Natural killer cell (primary cell): Measurements from ENCODE around the gene PDZD11. TPM values are rescaled to one million over a fixed set of nuclear protein-coding genes. Genes with fewer than 3 reads are reported as not detected.

Source experiments
- ATAC-seq, 3 donors: fragments of 150-1000 bp in 2 of 3; fragments of 200-7000 bp in 1 of 3; cut with Tn5 transposase; 1 replicate in 1 of 3; 2 replicates in 2 of 3; pipeline ENCODE4 v1.10.0; 2021; ENCODE audit warnings: mild to moderate bottlenecking in 2 of 3, moderate library complexity in 2 of 3
- DNase-seq, 2 donors: peaks; one replicate each; pipeline versions ENCODE4 v3.0.0 to v3.0.0-alpha.2; 2013 to 2021; ENCODE audit warnings: mixed read lengths in 1 of 2
- H3K27ac ChIP-seq: one replicate; pipeline ENCODE4 v1.5.1; 2013; ENCODE audit warnings: mild to moderate bottlenecking, low read length
- H3K27me3 ChIP-seq: one replicate; pipeline ENCODE4 v1.6.1; 2013; ENCODE audit warnings: low read length; ENCODE audit not compliant: control insufficient read depth, insufficient read depth
- H3K36me3 ChIP-seq: one replicate; pipeline ENCODE4 v1.6.1; 2013; ENCODE audit warnings: low read length; ENCODE audit not compliant: control insufficient read depth, insufficient read depth
- H3K4me1 ChIP-seq: one replicate; pipeline ENCODE4 v1.6.1; 2013; ENCODE audit warnings: low read length; ENCODE audit not compliant: control insufficient read depth, insufficient read depth
- H3K4me3 ChIP-seq: one replicate; pipeline ENCODE4 v1.5.1; 2013; ENCODE audit warnings: low read length
- H3K9me3 ChIP-seq: one replicate; pipeline ENCODE4 v1.6.1; 2013; ENCODE audit warnings: low read length; ENCODE audit not compliant: control insufficient read depth, insufficient read depth
- H3K27ac Mint-ChIP-seq, 2 donors: one replicate each; pipeline ENCODE4 v1.8.0; 2022; ENCODE audit warnings: mild to moderate bottlenecking in 2 of 2, mixed read lengths in 2 of 2, moderate library complexity in 1 of 2
- H3K27me3 Mint-ChIP-seq, 2 donors: one replicate each; pipeline ENCODE4 v1.8.0; 2022; ENCODE audit warnings: low read depth in 2 of 2, mixed read lengths in 2 of 2
- H3K36me3 Mint-ChIP-seq: one replicate; pipeline ENCODE4 v1.8.0; 2022; ENCODE audit warnings: mixed read lengths
- H3K4me1 Mint-ChIP-seq, 2 donors: one replicate each; pipeline ENCODE4 v1.8.0; 2022; ENCODE audit warnings: mixed read lengths in 2 of 2
- H3K4me3 Mint-ChIP-seq: one replicate; pipeline ENCODE4 v1.8.0; 2022; ENCODE audit warnings: mild to moderate bottlenecking, moderate library complexity, mixed read lengths
- H3K9me3 Mint-ChIP-seq, 2 donors: one replicate each; pipeline ENCODE4 v1.8.0; 2022; ENCODE audit warnings: mixed read lengths in 2 of 2
- WGBS: methylation state at CpG from one replicate; pipeline ENCODE4 v1.1.7; 2013; ENCODE audit warnings: missing lambda C conversion rate; ENCODE audit not compliant: insufficient coverage; 5-methylcytosine and 5-hydroxymethylcytosine counted together
- intact Hi-C: fragments of 100-400 bp; cut with micrococcal nuclease; formaldehyde crosslinking; loops from one replicate; pipeline ENCODE4 v1.14.2; 2022
- total RNA-seq, 4 donors: library from RNA; stranded (reverse); fragments of 120-200 nt in 1 of 4; gene quantifications; one replicate each; pipeline versions ENCODE4 v1.2.3 to v1.2.4, GENCODE V29; 2013 to 2022
- TF ChIP-seq, protein P1 (sequence below): fragments of 200-600 bp; IDR thresholded peaks from one replicate; pipeline ENCODE4 v1.8.0; 2022; ENCODE audit warnings: antibody characterized with exemption

The PDZD11 gene
- total RNA-seq, 3 donors from 2014 or later (not counting 1 experiment from before 2014, with no cell fraction given) = 16.7 to 22.3 (median 17.0) TPM

GRCh38 chrX:70292788-70293187 lies 3.1 kb upstream of the PDZD11 start:
- no peak for DNase-seq
- no peaks in the 10 kb centered on the region for H3K27me3 ChIP-seq
- Mint-ChIP-seq H3K9me3 (no peaks in the 10 kb centered on the region), H3K4me1 (peaks cover 0 to 6% of the 10 kb centered on the region in 2 donors), H3K4me3 (no peak overlapping the region), H3K27ac (no peak overlapping the region), H3K27me3 (no peaks in the 10 kb centered on the region), H3K36me3 (no peaks in the 10 kb centered on the region)
- peaks cover 16% of the 10 kb centered on the region for H3K4me1 ChIP-seq
- intact Hi-C loops = no loop called here
- H3K9me3 ChIP-seq = no peaks in the 10 kb centered on the region
- no peak for ATAC-seq
- no peak overlapping the region for H3K4me3 ChIP-seq
- no peaks in the 10 kb centered on the region for H3K36me3 ChIP-seq
- H3K27ac ChIP-seq = no peak overlapping the region
- TF ChIP-seq, protein P1, sequence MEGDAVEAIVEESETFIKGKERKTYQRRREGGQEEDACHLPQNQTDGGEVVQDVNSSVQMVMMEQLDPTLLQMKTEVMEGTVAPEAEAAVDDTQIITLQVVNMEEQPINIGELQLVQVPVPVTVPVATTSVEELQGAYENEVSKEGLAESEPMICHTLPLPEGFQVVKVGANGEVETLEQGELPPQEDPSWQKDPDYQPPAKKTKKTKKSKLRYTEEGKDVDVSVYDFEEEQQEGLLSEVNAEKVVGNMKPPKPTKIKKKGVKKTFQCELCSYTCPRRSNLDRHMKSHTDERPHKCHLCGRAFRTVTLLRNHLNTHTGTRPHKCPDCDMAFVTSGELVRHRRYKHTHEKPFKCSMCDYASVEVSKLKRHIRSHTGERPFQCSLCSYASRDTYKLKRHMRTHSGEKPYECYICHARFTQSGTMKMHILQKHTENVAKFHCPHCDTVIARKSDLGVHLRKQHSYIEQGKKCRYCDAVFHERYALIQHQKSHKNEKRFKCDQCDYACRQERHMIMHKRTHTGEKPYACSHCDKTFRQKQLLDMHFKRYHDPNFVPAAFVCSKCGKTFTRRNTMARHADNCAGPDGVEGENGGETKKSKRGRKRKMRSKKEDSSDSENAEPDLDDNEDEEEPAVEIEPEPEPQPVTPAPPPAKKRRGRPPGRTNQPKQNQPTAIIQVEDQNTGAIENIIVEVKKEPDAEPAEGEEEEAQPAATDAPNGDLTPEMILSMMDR = no peak
- WGBS = no CpG with 5 or more reads among the region's 1 CpG

DNA sequence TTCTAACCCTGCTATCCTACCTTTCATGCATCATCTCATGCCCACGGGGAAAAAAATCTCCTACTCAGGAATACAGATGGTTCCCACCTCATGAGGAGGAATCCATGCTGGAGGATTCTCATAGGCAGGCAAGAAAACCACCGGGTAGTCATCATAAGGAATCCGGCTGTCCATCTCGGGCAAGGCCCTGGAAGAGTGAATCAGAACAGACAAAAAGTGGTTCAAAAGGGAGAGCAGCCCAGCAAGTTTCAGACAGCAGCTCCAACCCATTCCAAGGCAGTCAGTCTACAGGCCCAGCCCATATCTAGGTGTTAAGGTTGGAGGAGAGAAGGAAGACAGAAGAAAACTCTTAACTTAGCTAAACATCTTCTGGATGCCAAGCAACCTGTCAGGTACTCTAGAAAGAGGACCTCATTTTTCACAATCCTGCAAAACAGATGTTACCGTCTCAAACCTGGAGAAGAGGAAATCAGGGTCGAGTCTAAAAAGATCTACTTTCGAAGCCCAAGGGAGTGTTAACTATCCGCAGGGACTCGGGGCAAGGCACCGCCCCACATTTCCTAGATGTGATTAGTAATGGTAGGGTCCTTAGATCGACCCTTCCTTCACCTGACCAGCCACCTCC lies 447 bp downstream of the PDZD11 start:
- Histone ChIP-seq H3K9me3 (no peaks in the 10 kb centered on the region), H3K36me3 (peaks cover 6% of the 10 kb centered on the region), H3K27ac (peak overlapping the region; percentile 76), H3K27me3 (no peaks in the 10 kb centered on the region), H3K4me3 (peak overlapping the region; percentile 70), H3K4me1 (peaks cover 18% of the 10 kb centered on the region)
- no peaks in the 10 kb centered on the region for H3K27me3 Mint-ChIP-seq
- TF ChIP-seq, protein P1 = no peak
- peak overlapping the region; percentile 86 for H3K4me3 Mint-ChIP-seq
- no peak for ATAC-seq
- 39% methylated on average over 10 of the region's 11 CpGs for WGBS
- no peaks in the 10 kb centered on the region for H3K9me3 Mint-ChIP-seq
- H3K4me1 Mint-ChIP-seq = peaks cover 0 to 6% of the 10 kb centered on the region in 2 donors
- H3K36me3 Mint-ChIP-seq = no peaks in the 10 kb centered on the region
- intact Hi-C loops = no loop called here
- peak overlapping the region; percentile 72 to 86 for H3K27ac Mint-ChIP-seq
- DNase-seq = no peak

GRCh38 chrX:70281951-70282350 lies 7.8 kb downstream of the PDZD11 start, which contains the start of gene RAB41:
Gene RAB41, plus strand, starts transcription at chrX:70282172. Its CDS starts 46 bp downstream, at chrX:70282218.
- ATAC-seq = no peak
- Histone ChIP-seq H3K9me3 (no peaks in the 10 kb centered on the region), H3K36me3 (peaks cover 6% of the 10 kb centered on the region), H3K27ac (no peak within 1 kb of the TSS), H3K4me3 (no peak within 1 kb of the TSS), H3K4me1 (peaks cover 2% of the 10 kb centered on the region), H3K27me3 (no peaks in the 10 kb centered on the region)
- no peaks in the 10 kb centered on the region for H3K27me3 Mint-ChIP-seq
- no peak for DNase-seq
- no peaks in the 10 kb centered on the region for H3K4me1 Mint-ChIP-seq
- TF ChIP-seq, protein P1 = no peak
- H3K9me3 Mint-ChIP-seq = no peaks in the 10 kb centered on the region
- no peak within 1 kb of the TSS for H3K27ac Mint-ChIP-seq
- no peak within 1 kb of the TSS for H3K4me3 Mint-ChIP-seq
- H3K36me3 Mint-ChIP-seq = no peaks in the 10 kb centered on the region
- intact Hi-C loops = no loop called here
- 98% methylated on average over 21 of the region's 21 CpGs for WGBS

GRCh38 chrX:70280573-70280972 lies 9.2 kb downstream of the PDZD11 start:
- H3K4me3 Mint-ChIP-seq = no peak overlapping the region
- H3K9me3 Mint-ChIP-seq = no peaks in the 10 kb centered on the region
- H3K27me3 Mint-ChIP-seq = no peaks in the 10 kb centered on the region
- peaks cover 2% of the 10 kb centered on the region for H3K4me1 ChIP-seq
- no peak overlapping the region for H3K27ac ChIP-seq
- DNase-seq = no peak
- TF ChIP-seq, protein P1 = no peak
- intact Hi-C loops = no loop called here
- no peak overlapping the region for H3K4me3 ChIP-seq
- no peaks in the 10 kb centered on the region for H3K9me3 ChIP-seq
- no peak overlapping the region for H3K27ac Mint-ChIP-seq
- no peaks in the 10 kb centered on the region for H3K36me3 Mint-ChIP-seq
- no peaks in the 10 kb centered on the region for H3K4me1 Mint-ChIP-seq
- no peak for ATAC-seq
- H3K36me3 ChIP-seq = no peaks in the 10 kb centered on the region
- H3K27me3 ChIP-seq = no peaks in the 10 kb centered on the region
- WGBS = 97% methylated on average over 3 of the region's 3 CpGs
